K562 (cell line): ENCODE results near the gene CNRIP1. TPM values are rescaled to one million over a fixed set of nuclear protein-coding genes. Genes with fewer than 3 reads are reported as not detected.

Source experiments
- CBFA2T2 ChIP-seq: fragments of 450-650 bp; conservative IDR thresholded peaks from 2 replicates; pipeline ENCODE4 v1.6.1; 2017; ENCODE audit warnings: mild to moderate bottlenecking
- CHD1 ChIP-seq: fragments of 200-600 bp; sonication (generic); IDR thresholded peaks from one replicate; pipeline ENCODE4 v1.6.1; 2012; ENCODE audit warnings: mild to moderate bottlenecking, moderate library complexity, low read length, inconsistent platforms
- ELF2 ChIP-seq: fragments of 250-450 bp; sonication (Bioruptor Pico); IDR thresholded peaks from 2 replicates; pipeline ENCODE4 v1.5.0; 2021; ENCODE audit warnings: mild to moderate bottlenecking
- EZH2 ChIP-seq: IDR thresholded peaks from 2 replicates; pipeline ENCODE4 v1.6.1; 2012; ENCODE audit warnings: low read depth, mild to moderate bottlenecking, inconsistent platforms, low read length, borderline replicate concordance
- FOXO4 ChIP-seq: fragments of 450-650 bp; formaldehyde crosslinking; IDR thresholded peaks from 2 replicates; pipeline ENCODE4 v1.4.0; 2020; ENCODE audit warnings: mild to moderate bottlenecking, moderate library complexity
- GMEB1 ChIP-seq: fragments of 250-450 bp; sonication (Bioruptor Pico); IDR thresholded peaks from 2 replicates; pipeline ENCODE4 v1.4.0; 2020; ENCODE audit warnings: mild to moderate bottlenecking
- HES1 ChIP-seq: fragments of 450-650 bp; IDR thresholded peaks from 2 replicates; pipeline ENCODE4 v1.6.1; 2016; ENCODE audit warnings: low read depth, mild to moderate bottlenecking, moderate library complexity
- JUND ChIP-seq, 2 experiments: IDR thresholded peaks; 2 replicates in 1 of 2; 3 replicates in 1 of 2; pipeline ENCODE4 v1.6.1; 2011; ENCODE audit warnings: borderline replicate concordance in 2 of 2, low read depth in 2 of 2, low read length in 2 of 2, improper control_type of control experiment in 1 of 2, missing biosample characterization in 1 of 2, missing genetic modification characterization in 1 of 2, missing genetic modification reagents in 1 of 2
- KDM5B ChIP-seq: fragments of 200-600 bp; sonication (generic); IDR thresholded peaks from 2 replicates; pipeline ENCODE4 v1.6.1; 2012; ENCODE audit warnings: low read depth, mild to moderate bottlenecking, moderate library complexity, low read length, control low read depth, inconsistent platforms; ENCODE audit not compliant: insufficient replicate concordance
- MBD2 ChIP-seq: sonication (generic); IDR thresholded peaks from 2 replicates; pipeline ENCODE4 v1.6.1; 2016; ENCODE audit warnings: low read depth, borderline replicate concordance
- MIER1 ChIP-seq: fragments of 450-650 bp; IDR thresholded peaks from 2 replicates; pipeline ENCODE4 v1.6.1; 2016; ENCODE audit warnings: antibody characterized with exemption, mild to moderate bottlenecking, low read depth
- MYBL2 ChIP-seq, 2 experiments: fragments of 450-650 bp in 1 of 2; sonication (generic) in 1 of 2; formaldehyde crosslinking in 1 of 2; IDR thresholded peaks; 2 replicates each; pipeline versions ENCODE4 v1.6.1 to v1.8.1; 2017 to 2022; ENCODE audit warnings: borderline replicate concordance in 1 of 2, inconsistent platforms in 1 of 2, low read depth in 1 of 2, mild to moderate bottlenecking in 1 of 2, missing genetic modification reagents in 1 of 2, moderate library complexity in 1 of 2
- RBFOX2 ChIP-seq: fragments of 200-400 bp; formaldehyde crosslinking; IDR thresholded peaks from 2 replicates; pipeline ENCODE4 v1.6.1; 2017; ENCODE audit warnings: low read depth, mild to moderate bottlenecking, low read length, moderate library complexity
- SAFB ChIP-seq: fragments of 200-400 bp; formaldehyde crosslinking; IDR thresholded peaks from 2 replicates; pipeline ENCODE4 v1.6.1; 2017; ENCODE audit warnings: low read depth, low read length, borderline replicate concordance
- SLC30A9 ChIP-seq: fragments of 250-450 bp; sonication (Bioruptor Pico); IDR thresholded peaks from 2 replicates; pipeline ENCODE4 v1.8.0; 2022; ENCODE audit warnings: mild to moderate bottlenecking, moderate library complexity
- TEAD1 ChIP-seq, 2 experiments: fragments of 450-650 bp in 1 of 2; sonication (generic) in 1 of 2; formaldehyde crosslinking; IDR thresholded peaks; 2 replicates each; pipeline versions ENCODE4 v1.4.0 to v1.8.0; 2020 to 2022; ENCODE audit warnings: mild to moderate bottlenecking in 2 of 2, missing genetic modification reagents in 1 of 2
- ZBTB26 ChIP-seq: fragments of 450-650 bp; formaldehyde crosslinking; IDR thresholded peaks from 2 replicates; pipeline ENCODE4 v1.4.0; 2022; ENCODE audit warnings: missing genetic modification characterization
- ZNF124 ChIP-seq: sonication (generic); formaldehyde crosslinking; IDR thresholded peaks from 2 replicates; pipeline ENCODE4 v1.8.1; 2022; ENCODE audit warnings: missing genetic modification reagents
- ZNF354B ChIP-seq: fragments of 250-450 bp; sonication (Bioruptor Pico); IDR thresholded peaks from 2 replicates; pipeline ENCODE4 v1.4.0; 2020
- ZNF583 ChIP-seq: fragments of 250-450 bp; sonication (Bioruptor Pico); IDR thresholded peaks from 2 replicates; pipeline ENCODE4 v1.4.0; 2020
- ZNF586 ChIP-seq: fragments of 450-650 bp; formaldehyde crosslinking; conservative IDR thresholded peaks from 2 replicates; pipeline ENCODE4 v1.4.0; 2020; ENCODE audit warnings: mild to moderate bottlenecking, moderate library complexity
- ZNF589 ChIP-seq: fragments of 200-800 bp; sonication (Bioruptor generic); IDR thresholded peaks from 2 replicates; pipeline ENCODE4 v1.6.1; 2016; ENCODE audit warnings: low read depth, missing genetic modification characterization, missing compliant biosample characterization
- polyA plus RNA-seq, 8 experiments: library from polyadenylated mRNA; depleted of rRNA in 4 of 8; stranded (reverse) in 5 of 8; unstranded in 3 of 8; fragments of >200 nt; fragmentation: Nextera tagmentation in 2 of 8; fragmentation: Illumina TruSeq in 1 of 8; extraction: Ambion mirVana in 2 of 8; extraction: Trizol in 1 of 8; gene quantifications; 2 replicates each; pipeline versions ENCODE4 v1.2.1 to v1.2.3, GENCODE V29; 2011 to 2014; ENCODE audit warnings: inconsistent platforms in 1 of 8, missing spikeins in 1 of 8
- total RNA-seq, 7 experiments: library from RNA; depleted of rRNA in 6 of 7; stranded (reverse); fragments of >200 nt in 6 of 7; fragmentation: Illumina TruSeq in 2 of 7; extraction: Trizol in 2 of 7; gene quantifications; 2 replicates each; pipeline versions ENCODE4 v1.2.1 to v1.2.3, GENCODE V29; 2011 to 2021; ENCODE audit warnings: low replicate concordance in 1 of 7

CNRIP1 gene
- total and polyA plus RNA-seq, 9 of the 15 experiments (the other 6 are each of a cell fraction or from before 2014, with no cell fraction given) = 0.59 to 2.1 (median 1.5) TPM

- TF ChIP-seq ZNF586 (CRISPR knock-in tag) = no peak
- no peak; the same call in 1 of the 2 replicates for TF ChIP-seq JUND (IDR thresholded peaks at IDR 0.05; ENCODE audit: borderline replicate concordance, low read depth, low read length)
- no peak for TF ChIP-seq JUND (tag; IDR thresholded peaks at IDR 0.05; ENCODE audit: borderline replicate concordance, low read depth, low read length)
- TF ChIP-seq CBFA2T2 = no peak
- peak; percentile 52 for TF ChIP-seq KDM5B
- no peak for TF ChIP-seq ZNF589 (CRISPR knock-in tag)
- no peak for TF ChIP-seq ZNF354B
- TF ChIP-seq ZNF583 (CRISPR knock-in tag) = no peak
- no peak for TF ChIP-seq ELF2 (CRISPR knock-in tag)
- TF ChIP-seq HES1 = no peak
- peak; percentile 75 for TF ChIP-seq CHD1
- TF ChIP-seq MYBL2 (IDR thresholded peaks at IDR 0.05; ENCODE audit: low read depth) = no peak
- no peak for TF ChIP-seq MYBL2 (CRISPR knock-in tag; IDR thresholded peaks at IDR 0.05; ENCODE audit: borderline replicate concordance)
- no peak for TF ChIP-seq SLC30A9 (CRISPR knock-in tag)
- no peak; a peak in 1 of 4 replicates for TF ChIP-seq TEAD1 (CRISPR knock-in tag; IDR thresholded peaks at IDR 0.05)
- no peak for TF ChIP-seq GMEB1 (CRISPR knock-in tag)
- TF ChIP-seq RBFOX2 = peak; percentile 49
- no peak for TF ChIP-seq ZBTB26 (CRISPR knock-in tag)
- TF ChIP-seq EZH2 = no peak
- TF ChIP-seq MIER1 = no peak
- no peak for TF ChIP-seq ZNF124 (CRISPR knock-in tag)
- no peak for TF ChIP-seq FOXO4 (CRISPR knock-in tag)
- no peak for TF ChIP-seq SAFB
- no peak for TF ChIP-seq MBD2
Measured at GRCh38 chr2:68251187-68251854, 68.4 kb downstream of the CNRIP1 start (continued).
